Endodermal cell (in vitro differentiated cells): Measurements from ENCODE around the gene KCNMA1. TPM values are rescaled to one million over a fixed set of nuclear protein-coding genes. Genes with fewer than 3 reads are reported as not detected.

Experiments
- DNase-seq: peaks from one replicate; pipeline ENCODE4 v3.0.0-alpha.2; 2017
- H3K27ac ChIP-seq: 2 replicates; pipeline ENCODE4 v1.5.1; 2013; ENCODE audit warnings: mild to moderate bottlenecking, low read depth, low read length, moderate library complexity
- H3K27me3 ChIP-seq: 2 replicates; pipeline ENCODE4 v1.6.1; 2013; ENCODE audit warnings: mild to moderate bottlenecking, low read length, moderate library complexity; ENCODE audit not compliant: insufficient read depth, control insufficient read depth, poor library complexity, severe bottlenecking
- H3K36me3 ChIP-seq: 2 replicates; pipeline ENCODE4 v1.7.0; 2013; ENCODE audit warnings: mild to moderate bottlenecking, low read length, moderate library complexity; ENCODE audit not compliant: control insufficient read depth, insufficient read depth
- H3K4me1 ChIP-seq: one replicate; pipeline ENCODE4 v1.7.0; 2013; ENCODE audit warnings: low read length; ENCODE audit not compliant: control insufficient read depth, insufficient read depth
- H3K4me3 ChIP-seq: 2 replicates; pipeline ENCODE4 v1.5.1; 2013; ENCODE audit warnings: mild to moderate bottlenecking, low read length, moderate library complexity
- H3K9ac ChIP-seq: 2 replicates; pipeline ENCODE4 v1.6.1; 2013; ENCODE audit warnings: mild to moderate bottlenecking, low read length, moderate library complexity; ENCODE audit not compliant: poor library complexity, severe bottlenecking; ENCODE audit errors: extremely low read depth
- H3K9me3 ChIP-seq: 2 replicates; pipeline ENCODE4 v1.6.1; 2013; ENCODE audit warnings: mild to moderate bottlenecking, low read length, moderate library complexity; ENCODE audit not compliant: control insufficient read depth
- H3K27ac Mint-ChIP-seq: 2 replicates; pipeline ENCODE4 v1.8.0; 2020; ENCODE audit warnings: mixed read lengths
- H3K27me3 Mint-ChIP-seq: 2 replicates; pipeline ENCODE4 v1.8.0; 2021; ENCODE audit warnings: mild to moderate bottlenecking, mixed read lengths; ENCODE audit not compliant: insufficient read depth
- H3K36me3 Mint-ChIP-seq: 2 replicates; pipeline ENCODE4 v1.8.0; 2020; ENCODE audit warnings: low read depth, mixed read lengths
- H3K4me1 Mint-ChIP-seq: 2 replicates; pipeline ENCODE4 v1.8.0; 2020; ENCODE audit warnings: mixed read lengths
- H3K4me3 Mint-ChIP-seq: 2 replicates; pipeline ENCODE4 v1.8.0; 2020; ENCODE audit warnings: mild to moderate bottlenecking, moderate library complexity, mixed read lengths
- H3K9me3 Mint-ChIP-seq: 2 replicates; pipeline ENCODE4 v1.8.0; 2020; ENCODE audit warnings: mild to moderate bottlenecking, mixed read lengths
- CTCF ChIP-seq: fragments of 200-600 bp; sonication (generic); conservative IDR thresholded peaks from 2 replicates; pipeline ENCODE4 v1.5.0; 2021; ENCODE audit warnings: antibody characterized with exemption, mild to moderate bottlenecking
- WGBS, 2 experiments: methylation state at CpG; one replicate each; pipeline versions ENCODE4 v1.1.5 to v1.1.7; 2013; ENCODE audit warnings: missing lambda C conversion rate in 2 of 2, mixed read lengths in 1 of 2; ENCODE audit not compliant: insufficient coverage in 1 of 2, insufficient read length in 1 of 2; 5-methylcytosine and 5-hydroxymethylcytosine counted together
- total RNA-seq, 2 donors: library from RNA; stranded (reverse); fragmentation: NEBNext Ultra II Directional in 1 of 2; extraction: Animal tissue kit (Norgen Biotek cat#: 25700) in 1 of 2; gene quantifications; 2 replicates in 1 of 2; 3 replicates in 1 of 2; pipeline ENCODE4 v1.2.1, GENCODE V29; 2021

Gene KCNMA1
- total RNA-seq, 2 donors from 2014 or later, result 0.55 to 1.3 TPM

DNA sequence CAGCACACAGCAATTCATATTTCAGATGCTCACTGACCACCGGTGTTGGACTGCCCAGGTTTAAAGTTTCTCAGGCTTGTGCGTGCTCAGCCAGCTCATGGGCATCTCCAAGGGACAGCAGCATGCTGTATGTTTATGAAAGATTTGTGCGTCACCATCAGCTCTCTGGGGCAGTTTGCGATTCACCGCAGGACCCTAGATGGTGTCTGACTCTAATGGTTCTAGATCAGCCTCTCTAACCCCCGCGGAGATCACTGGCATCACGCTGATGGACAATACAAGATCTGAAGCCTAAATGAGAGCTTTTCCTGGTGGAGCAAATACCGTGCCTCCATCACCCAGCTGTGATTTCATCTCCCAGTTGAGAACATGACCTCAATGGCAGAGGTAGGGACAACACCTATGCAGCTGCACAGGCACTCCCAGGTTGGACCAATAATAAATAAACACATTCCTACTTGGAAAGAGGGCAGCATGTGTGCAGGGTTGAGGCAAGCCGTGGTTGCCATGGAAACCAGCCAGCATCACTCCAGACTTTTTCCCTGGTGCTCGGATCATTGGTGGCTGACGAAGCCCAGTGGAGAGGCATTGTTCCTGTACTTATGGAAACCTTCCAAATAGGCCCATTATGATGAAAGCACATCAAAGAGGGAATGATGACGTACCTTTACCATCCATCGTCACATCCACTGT is 253.6 kb downstream of the KCNMA1 start:
- Mint-ChIP-seq H3K27ac (no peak overlapping the region), H3K27me3 (peaks cover 5% of the 10 kb centered on the region), H3K36me3 (no peaks in the 10 kb centered on the region), H3K9me3 (no peaks in the 10 kb centered on the region), H3K4me3 (no peak overlapping the region), H3K4me1 (peaks cover 20% of the 10 kb centered on the region)
- Histone ChIP-seq H3K36me3 (no peaks in the 10 kb centered on the region), H3K4me1 (peaks cover 1% of the 10 kb centered on the region), H3K27ac (no peak overlapping the region), H3K4me3 (no peak overlapping the region), H3K27me3 (peaks cover 31% of the 10 kb centered on the region), H3K9me3 (no peaks in the 10 kb centered on the region), H3K9ac (no peak overlapping the region)
- 84 to 93% methylated on average over 12 to 14 of the region's 14 CpGs for WGBS, 2 experiments
- peak; percentile 26 for DNase-seq
- no peak for TF ChIP-seq CTCF

DNA sequence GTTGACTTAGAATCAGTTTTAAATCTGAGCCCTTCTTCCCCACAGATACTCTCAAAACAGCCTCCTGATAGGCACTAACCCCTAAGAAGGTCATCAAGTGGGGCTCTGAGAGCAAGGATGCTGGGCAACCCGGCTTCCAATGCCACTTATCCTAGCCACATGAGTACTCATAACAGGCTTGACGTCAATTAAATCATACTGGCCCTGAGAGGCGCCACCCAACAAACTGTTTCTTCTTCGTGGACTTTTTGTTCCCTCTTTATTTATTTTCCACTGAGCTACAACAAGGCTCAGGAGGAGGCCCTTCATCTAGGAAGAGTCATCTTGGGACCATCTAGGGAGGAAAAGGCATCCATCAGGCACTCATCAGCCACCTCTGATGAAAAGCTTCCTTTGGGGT is 255.9 kb downstream of the KCNMA1 start:
- Histone ChIP-seq H3K4me1 (no peaks in the 10 kb centered on the region), H3K36me3 (no peaks in the 10 kb centered on the region), H3K27ac (no peak overlapping the region), H3K9ac (no peak overlapping the region), H3K9me3 (no peaks in the 10 kb centered on the region), H3K4me3 (no peak overlapping the region), H3K27me3 (peaks cover 27% of the 10 kb centered on the region)
- no peaks in the 10 kb centered on the region for H3K36me3 Mint-ChIP-seq
- no peaks in the 10 kb centered on the region for H3K9me3 Mint-ChIP-seq
- H3K27me3 Mint-ChIP-seq, result peaks cover 5% of the 10 kb centered on the region
- no peak for DNase-seq
- H3K27ac Mint-ChIP-seq, result no peak overlapping the region
- WGBS, 2 experiments, result 87 to 96% methylated on average over 4 of the region's 4 CpGs
- H3K4me1 Mint-ChIP-seq, result peaks cover 2% of the 10 kb centered on the region
- H3K4me3 Mint-ChIP-seq, result no peak overlapping the region
- TF ChIP-seq CTCF, result no peak

GRCh38 chr10:77380723-77381122 is 256.9 kb downstream of the KCNMA1 start:
- no peak overlapping the region for H3K4me3 Mint-ChIP-seq
- no peaks in the 10 kb centered on the region for H3K36me3 Mint-ChIP-seq
- H3K27ac Mint-ChIP-seq, result no peak overlapping the region
- no peaks in the 10 kb centered on the region for H3K9me3 Mint-ChIP-seq
- WGBS, 2 experiments, result no CpG with 5 or more reads among the region's 1 CpG
- Histone ChIP-seq H3K9ac (no peak overlapping the region), H3K4me1 (no peaks in the 10 kb centered on the region), H3K27ac (no peak overlapping the region), H3K27me3 (peaks cover 17% of the 10 kb centered on the region), H3K9me3 (no peaks in the 10 kb centered on the region), H3K36me3 (no peaks in the 10 kb centered on the region), H3K4me3 (no peak overlapping the region)
- no peaks in the 10 kb centered on the region for H3K4me1 Mint-ChIP-seq
- H3K27me3 Mint-ChIP-seq, result peaks cover 2% of the 10 kb centered on the region
- DNase-seq, result no peak
- TF ChIP-seq CTCF, result no peak
